ENCODE data around the gene GATA5. TPM values are rescaled to one million over a fixed set of nuclear protein-coding genes. Genes with fewer than 3 reads are reported as not detected.

GATA5 gene
- total and polyA plus RNA-seq, 10 of the 15 experiments (the other 5 are each of a cell fraction or from before 2014, with no cell fraction given), result not detected

- FAIRE-seq, result no peak
- BruUV-seq (replicated peaks), result no TSS peak
- POLR2A ChIA-PET, result no interaction called here
- CTCF ChIA-PET, result no interaction called here
- Histone ChIP-seq H3K27me3 (replicated peaks in 1 of 2; ENCODE audit: control insufficient read depth in 2 of 2, insufficient read depth in 2 of 2, low read length in 1 of 2) (peaks cover 0 to 10% of the 10 kb centered on the region in 2 experiments; a peak in 3 of 4 replicates), H4K20me1 (ENCODE audit: control insufficient read depth, insufficient read depth) (no peaks in the 10 kb centered on the region), H3K9me3 (replicated peaks; ENCODE audit: control insufficient read depth, insufficient read depth, low read length) (no peaks in the 10 kb centered on the region), H3K4me3 (no peak overlapping the region), H3K27ac (ENCODE audit: control insufficient read depth, insufficient read depth) (no peak overlapping the region), H2AFZ (ENCODE audit: control insufficient read depth, low read depth, low read length) (no peak overlapping the region), H3K4me1 (ENCODE audit: control insufficient read depth, insufficient read depth, low read length) (no peaks in the 10 kb centered on the region), H3K9ac (ENCODE audit: control insufficient read depth, insufficient read depth, low read length) (no peak overlapping the region), H3K36me3 (ENCODE audit: control insufficient read depth in 2 of 2, insufficient read depth in 2 of 2, low read length in 1 of 2) (no peaks in the 10 kb centered on the region), H3K79me2 (ENCODE audit: control insufficient read depth, insufficient read depth, low read length) (no peaks in the 10 kb centered on the region), H3K4me2 (ENCODE audit: control insufficient read depth, insufficient read depth) (no peak overlapping the region)
- TF ChIP-seq ZNF217 (IDR thresholded peaks at IDR 0.05), result no peak
- no peak for TF ChIP-seq CEBPZ (IDR thresholded peaks at IDR 0.05; ENCODE audit: low read depth, low read length)
- no peak for TF ChIP-seq TCF12 (IDR thresholded peaks at IDR 0.05; ENCODE audit: low read depth, low read length)
- no peak for TF ChIP-seq MYB (IDR thresholded peaks at IDR 0.05; ENCODE audit: borderline replicate concordance, low read depth, low read length)
- TF ChIP-seq CBFB (IDR thresholded peaks at IDR 0.05; ENCODE audit: low read depth), result no peak
- TF ChIP-seq CEBPB (IDR thresholded peaks at IDR 0.05; ENCODE audit: borderline replicate concordance in 1 of 2, low read depth in 2 of 2, low read length in 2 of 2), result no peak
- no peak for TF ChIP-seq KDM1A (IDR thresholded peaks at IDR 0.05; ENCODE audit: borderline replicate concordance)
- TF ChIP-seq REST (IDR thresholded peaks at IDR 0.05; ENCODE audit: low read depth, low read length), result no peak
- TF ChIP-seq EED (IDR thresholded peaks at IDR 0.05; ENCODE audit: low read depth), result no peak
- no peak for TF ChIP-seq TBL1XR1 (IDR thresholded peaks at IDR 0.05; ENCODE audit: low read depth, low read length)
- TF ChIP-seq ZNF24 (IDR thresholded peaks at IDR 0.05), result no peak
- DNase-seq (ENCODE audit: low read depth, low spot score), result no peak
- in situ Hi-C loops (cut with MboI), result no loop called here
- no peak for ATAC-seq
- SMC1A ChIA-PET (ENCODE audit: uncharacterized antibody, unreplicated experiment), result no interaction called here
- WGBS (ENCODE audit: insufficient coverage, insufficient replicate concordance, low lambda C conversion rate, missing lambda C conversion rate), result 18% methylated on average over 3 of the region's 3 CpGs
- RAD21 ChIA-PET (ENCODE audit: unreplicated experiment), result no interaction called here
- intact Hi-C loops (cut with micrococcal nuclease; ENCODE audit: unreplicated experiment), result no loop called here
These were observed 39.1 kb downstream of the GATA5 start for GRCh38 chr20:62436692-62437091.
